B cell (primary cell): ENCODE results near the gene IPCEF1. TPM values are rescaled to one million over a fixed set of nuclear protein-coding genes. Genes with fewer than 3 reads are reported as not detected.

Source experiments
- ATAC-seq: fragments of 200-7000 bp; cut with Tn5 transposase; one replicate; pipeline ENCODE4 v1.10.0; 2021; ENCODE audit warnings: low read depth, mild to moderate bottlenecking, moderate number of reproducible peaks, moderate library complexity
- CTCF ChIA-PET: fragments of 350-600 bp; sonication (Branson Sonifier 250); formaldehyde crosslinking; loops from one replicate; lab custom pipeline; 2021; ENCODE audit warnings: antibody characterized with exemption, inconsistent platforms; lab: Charles Lee
- POLR2A ChIA-PET: fragments of 350-600 bp; sonication (Branson Sonifier 250); formaldehyde crosslinking; loops from one replicate; lab custom pipeline; 2021; ENCODE audit warnings: antibody characterized with exemption; lab: Charles Lee
- DNase-seq: peaks from one replicate; pipeline ENCODE4 v3.0.0; 2013
- H2AFZ ChIP-seq: 2 replicates; pipeline ENCODE4 v1.6.1; 2012; ENCODE audit warnings: mild to moderate bottlenecking, low read depth, low read length; ENCODE audit not compliant: insufficient read depth, poor library complexity, severe bottlenecking
- H3K27ac ChIP-seq, 2 donors: 1 replicate in 1 of 2; 2 replicates in 1 of 2; pipeline ENCODE4 v1.5.1; 2012 to 2013; ENCODE audit warnings: low read length in 2 of 2, mild to moderate bottlenecking in 2 of 2, moderate library complexity in 1 of 2
- H3K27me3 ChIP-seq, 4 experiments: fragments of 200-600 bp in 1 of 4; sonication (generic) in 1 of 4; replicated peaks in 1 of 4; 1 replicate in 2 of 4; 2 replicates in 2 of 4; pipeline versions ENCODE4 v1.6.1 to v1.7.0; 2013 to 2016; ENCODE audit warnings: low read length in 3 of 4, mild to moderate bottlenecking in 2 of 4, mixed read lengths in 1 of 4, moderate library complexity in 1 of 4; ENCODE audit not compliant: insufficient read depth in 4 of 4, control insufficient read depth in 3 of 4; ENCODE audit errors: control extremely low read depth in 1 of 4
- H3K36me3 ChIP-seq, 2 experiments: replicated peaks in 1 of 2; 1 replicate in 1 of 2; 2 replicates in 1 of 2; pipeline versions ENCODE4 v1.6.1 to v1.7.1; 2013; ENCODE audit warnings: low read length in 1 of 2; ENCODE audit not compliant: insufficient read depth in 2 of 2, control insufficient read depth in 1 of 2; ENCODE audit errors: control extremely low read depth in 1 of 2, extremely low read depth in 1 of 2
- H3K4me1 ChIP-seq, 2 donors: fragments of 200-600 bp in 1 of 2; sonication (generic) in 1 of 2; 1 replicate in 1 of 2; 2 replicates in 1 of 2; pipeline versions ENCODE4 v1.5.1 to v1.6.1; 2013 to 2017; ENCODE audit warnings: low read length in 2 of 2; ENCODE audit not compliant: control insufficient read depth in 2 of 2, insufficient read depth in 2 of 2
- H3K4me2 ChIP-seq: replicated peaks from 2 replicates; pipeline ENCODE3; 2012; ENCODE audit warnings: mild to moderate bottlenecking, low read depth, low read length; ENCODE audit not compliant: poor library complexity, severe bottlenecking
- H3K4me3 ChIP-seq, 5 experiments: fragments of 200-600 bp in 1 of 5; sonication (generic) in 1 of 5; 1 replicate in 3 of 5; 2 replicates in 2 of 5; pipeline versions ENCODE4 v1.5.1 to v1.7.0; 2011 to 2016; ENCODE audit warnings: low read length in 4 of 5, mild to moderate bottlenecking in 4 of 5, low read depth in 2 of 5, control low read depth in 1 of 5, moderate library complexity in 1 of 5; ENCODE audit not compliant: insufficient read depth in 1 of 5; ENCODE audit errors: control extremely low read depth in 1 of 5, extremely low read depth in 1 of 5
- H3K79me2 ChIP-seq: fragments of 200-600 bp; sonication (generic); one replicate; pipeline ENCODE4 v1.6.0; 2016; ENCODE audit warnings: low read length; ENCODE audit not compliant: control insufficient read depth, insufficient read depth
- H3K9ac ChIP-seq: fragments of 200-600 bp; sonication (generic); 2 replicates; pipeline ENCODE4 v1.6.1; 2017; ENCODE audit warnings: mild to moderate bottlenecking, low read length, moderate library complexity
- H3K9me3 ChIP-seq, 3 donors: one replicate each; pipeline versions ENCODE4 v1.6.1 to v1.7.1; 2013; ENCODE audit warnings: low read length in 2 of 3; ENCODE audit not compliant: control insufficient read depth in 2 of 3, insufficient read depth in 1 of 3; ENCODE audit errors: control extremely low read depth in 1 of 3
- H4K20me1 ChIP-seq: 2 replicates; pipeline ENCODE4 v1.6.0; 2012; ENCODE audit warnings: mild to moderate bottlenecking, low read length; ENCODE audit not compliant: insufficient read depth, control insufficient read depth, poor library complexity, severe bottlenecking
- H3K27ac Mint-ChIP-seq: one replicate; pipeline ENCODE4 v1.8.0; 2021; ENCODE audit warnings: mixed read lengths
- H3K27me3 Mint-ChIP-seq: one replicate; pipeline ENCODE4 v1.8.0; 2021; ENCODE audit warnings: mixed read lengths
- H3K4me1 Mint-ChIP-seq: one replicate; pipeline ENCODE4 v1.8.0; 2021; ENCODE audit warnings: mixed read lengths
- H3K4me3 Mint-ChIP-seq: one replicate; pipeline ENCODE4 v1.8.0; 2021; ENCODE audit warnings: mixed read lengths
- H3K9me3 Mint-ChIP-seq: one replicate; pipeline ENCODE4 v1.8.0; 2022; ENCODE audit warnings: mixed read lengths; ENCODE audit not compliant: insufficient read depth
- CTCF ChIP-seq: fragments of 200-600 bp; IDR thresholded peaks from one replicate; pipeline ENCODE4 v1.8.0; 2022; ENCODE audit warnings: antibody characterized with exemption, mild to moderate bottlenecking
- EZH2 ChIP-seq: IDR thresholded peaks from 2 replicates; pipeline ENCODE4 v1.6.1; 2012; ENCODE audit warnings: borderline replicate concordance, low read depth, mild to moderate bottlenecking, moderate library complexity, low read length; ENCODE audit not compliant: insufficient read depth, poor library complexity, severe bottlenecking
- WGBS: methylation state at CpG from one replicate; pipeline ENCODE4 v1.1.5; 2013; ENCODE audit warnings: missing lambda C conversion rate; ENCODE audit not compliant: insufficient coverage; 5-methylcytosine and 5-hydroxymethylcytosine counted together
- intact Hi-C: fragments of 100-400 bp; cut with micrococcal nuclease; formaldehyde crosslinking; loops from one replicate; pipeline ENCODE4 v1.10.0; 2022
- polyA plus RNA-seq: library from polyadenylated mRNA; depleted of rRNA; stranded (reverse); fragments of >200 nt; gene quantifications from 2 replicates; pipeline ENCODE4 v1.2.3, GENCODE V29; 2012
- total RNA-seq, 2 donors: library from RNA; stranded (reverse); fragments of 120-200 nt in 1 of 2; gene quantifications; 1 replicate in 1 of 2; 2 replicates in 1 of 2; pipeline versions ENCODE4 v1.2.3 to v1.2.4, GENCODE V29; 2013 to 2022

Gene IPCEF1
- total and polyA plus RNA-seq, 2 donors (not counting 1 experiment from before 2014, with no cell fraction given): 0.22 to 0.94 TPM

DNA sequence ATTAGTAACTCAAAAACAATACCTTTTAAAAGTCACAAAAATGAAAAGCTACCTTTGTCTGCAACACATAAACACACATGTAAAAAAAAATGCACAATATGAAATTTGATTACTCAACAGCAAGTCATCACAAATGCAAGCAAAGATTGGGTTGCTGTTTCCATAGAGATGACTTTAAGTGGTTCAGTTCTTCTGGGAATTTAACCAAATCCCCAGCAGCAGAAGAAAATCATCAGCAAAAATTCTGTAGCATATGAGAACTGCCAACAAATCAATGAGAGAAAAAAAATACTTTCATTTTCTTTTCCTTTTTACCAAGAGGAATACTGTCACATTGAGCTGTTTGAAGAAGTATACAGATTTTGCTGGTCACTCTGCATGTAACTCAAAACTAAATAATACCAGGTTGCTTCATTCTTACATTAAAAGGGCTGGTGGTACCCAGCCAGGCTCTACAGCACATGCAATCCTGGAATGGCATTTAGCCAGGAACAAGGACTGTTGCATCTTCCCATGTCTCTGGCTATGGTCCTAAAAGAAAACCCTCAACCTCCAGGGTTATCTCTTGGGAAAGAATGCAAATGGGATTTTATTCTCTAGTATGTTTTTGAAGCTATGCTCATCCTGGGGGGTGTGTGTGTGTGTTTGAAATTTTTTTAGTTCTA is 159.3 kb downstream of the IPCEF1 start:
- H3K4me3 Mint-ChIP-seq: no peak overlapping the region
- no peaks in the 10 kb centered on the region for H3K36me3 ChIP-seq
- ChIA-PET CTCF (no interaction called here), POLR2A (no interaction called here)
- DNase-seq (no peak), ATAC-seq (no peak)
- H3K27me3 ChIP-seq: no peaks in the 10 kb centered on the region
- TF ChIP-seq EZH2 (no peak), CTCF (no peak)
- no peaks in the 10 kb centered on the region for H3K4me1 ChIP-seq
- no peak overlapping the region for H3K27ac ChIP-seq
- H3K4me3 ChIP-seq: no peak overlapping the region
- H3K27me3 Mint-ChIP-seq: no peaks in the 10 kb centered on the region
- no peaks in the 10 kb centered on the region for H3K4me1 Mint-ChIP-seq
- no peak overlapping the region for H2AFZ ChIP-seq
- intact Hi-C loops: no loop called here
- no peak overlapping the region for H3K4me2 ChIP-seq
- peaks cover 8% of the 10 kb centered on the region for H3K9me3 Mint-ChIP-seq
- no peaks in the 10 kb centered on the region for H4K20me1 ChIP-seq
- H3K27ac Mint-ChIP-seq: no peak overlapping the region
- H3K9me3 ChIP-seq: no peaks in the 10 kb centered on the region
- no peak overlapping the region for H3K9ac ChIP-seq
- no peaks in the 10 kb centered on the region for H3K79me2 ChIP-seq

GRCh38 chr6:154196333-154196885 is 160.2 kb downstream of the IPCEF1 start:
- DNase-seq (no peak), ATAC-seq (no peak)
- no CpG with 5 or more reads among the region's 1 CpG for WGBS
- H3K4me3 ChIP-seq: no peak overlapping the region
- ChIA-PET POLR2A (no interaction called here), CTCF (no interaction called here)
- no peak overlapping the region for H3K9ac ChIP-seq
- H3K27me3 ChIP-seq: no peaks in the 10 kb centered on the region
- no peak overlapping the region for H3K4me2 ChIP-seq
- no peaks in the 10 kb centered on the region for H4K20me1 ChIP-seq
- H3K79me2 ChIP-seq: no peaks in the 10 kb centered on the region
- Mint-ChIP-seq H3K4me1 (no peaks in the 10 kb centered on the region), H3K4me3 (no peak overlapping the region), H3K27ac (no peak overlapping the region), H3K27me3 (no peaks in the 10 kb centered on the region), H3K9me3 (peaks cover 8% of the 10 kb centered on the region)
- H3K9me3 ChIP-seq: no peaks in the 10 kb centered on the region
- no peaks in the 10 kb centered on the region for H3K4me1 ChIP-seq
- no peak overlapping the region for H3K27ac ChIP-seq
- H2AFZ ChIP-seq: no peak overlapping the region
- TF ChIP-seq EZH2 (no peak), CTCF (no peak)
- intact Hi-C loops: no loop called here
- no peaks in the 10 kb centered on the region for H3K36me3 ChIP-seq
